HepG2 (cell line): ENCODE measurements around the gene NCKAP1. TPM values are rescaled to one million over a fixed set of nuclear protein-coding genes. Genes with fewer than 3 reads are reported as not detected.

ENCODE experiments used
- BCLAF1 ChIP-seq: fragments of 450-650 bp; IDR thresholded peaks from 2 replicates; pipeline ENCODE4 v1.6.1; 2017; ENCODE audit warnings: mild to moderate bottlenecking
- CHCHD3 ChIP-seq: sonication (generic); formaldehyde crosslinking; IDR thresholded peaks from 2 replicates; pipeline ENCODE4 v1.8.0; 2022; ENCODE audit warnings: mild to moderate bottlenecking, missing genetic modification reagents, moderate library complexity
- HNRNPLL ChIP-seq: fragments of 200-400 bp; formaldehyde crosslinking; IDR thresholded peaks from 2 replicates; pipeline ENCODE4 v1.6.1; 2017; ENCODE audit warnings: mild to moderate bottlenecking, low read depth, low read length; ENCODE audit not compliant: poor library complexity, severe bottlenecking
- RFX5 ChIP-seq: IDR thresholded peaks from 2 replicates; pipeline ENCODE4 v1.6.1; 2011; ENCODE audit warnings: low read depth, low read length, improper control_type of control experiment
- SMYD3 ChIP-seq: sonication (generic); formaldehyde crosslinking; IDR thresholded peaks from 2 replicates; pipeline ENCODE4 v1.8.1; 2023; ENCODE audit warnings: mild to moderate bottlenecking, missing genetic modification reagents
- STAG1 ChIP-seq: sonication (generic); formaldehyde crosslinking; IDR thresholded peaks from 2 replicates; pipeline ENCODE4 v1.4.0; 2020; ENCODE audit warnings: missing genetic modification reagents
- ZNF142 ChIP-seq: sonication (generic); formaldehyde crosslinking; IDR thresholded peaks from 2 replicates; pipeline ENCODE4 v1.4.0; 2020; ENCODE audit warnings: missing genetic modification reagents
- ZNF292 ChIP-seq: sonication (generic); formaldehyde crosslinking; IDR thresholded peaks from 2 replicates; pipeline ENCODE4 v1.8.1; 2022; ENCODE audit warnings: mild to moderate bottlenecking, low read depth, missing genetic modification reagents, borderline replicate concordance
- ZNF33B ChIP-seq: sonication (generic); formaldehyde crosslinking; IDR thresholded peaks from 2 replicates; pipeline ENCODE4 v1.5.1; 2020; ENCODE audit warnings: mild to moderate bottlenecking, missing genetic modification reagents
- ZNF782 ChIP-seq: sonication (generic); formaldehyde crosslinking; IDR thresholded peaks from 2 replicates; pipeline ENCODE4 v1.4.0; 2020; ENCODE audit warnings: missing genetic modification reagents, mild to moderate bottlenecking, borderline replicate concordance
- ZNF816 ChIP-seq: sonication (generic); formaldehyde crosslinking; IDR thresholded peaks from 2 replicates; pipeline ENCODE4 v1.8.0; 2022; ENCODE audit warnings: missing genetic modification reagents, mild to moderate bottlenecking, borderline replicate concordance
- ZNF839 ChIP-seq: sonication (generic); formaldehyde crosslinking; IDR thresholded peaks from 2 replicates; pipeline ENCODE4 v1.4.0; 2020; ENCODE audit warnings: missing genetic modification reagents, mild to moderate bottlenecking, borderline replicate concordance
- polyA plus RNA-seq, 8 experiments: library from polyadenylated mRNA; depleted of rRNA in 3 of 8; stranded (reverse) in 7 of 8; unstranded in 1 of 8; fragments of >200 nt; fragmentation: Illumina TruSeq in 4 of 8; extraction: Trizol in 4 of 8; gene quantifications; 2 replicates each; pipeline versions ENCODE4 v1.2.1 to v1.2.3, GENCODE V29; 2011 to 2016; ENCODE audit warnings: low read depth in 4 of 8, missing spikeins in 1 of 8, mixed read lengths in 1 of 8; ENCODE audit not compliant: insufficient read depth in 1 of 8
- total RNA-seq, 5 experiments: library from RNA; depleted of rRNA; stranded (reverse); fragments of >200 nt; fragmentation: Illumina TruSeq; extraction: Trizol; gene quantifications; 2 replicates each; pipeline ENCODE4 v1.2.3, GENCODE V29; 2016; ENCODE audit warnings: low read depth in 1 of 5
- TF ChIP-seq, protein P1 (sequence below): sonication (generic); formaldehyde crosslinking; conservative IDR thresholded peaks from 2 replicates; pipeline ENCODE4 v1.5.0; 2020; ENCODE audit warnings: missing genetic modification reagents
- TF ChIP-seq, protein P2 (sequence below): sonication (generic); formaldehyde crosslinking; IDR thresholded peaks from 2 replicates; pipeline ENCODE4 v1.8.0; 2022; ENCODE audit warnings: mild to moderate bottlenecking, missing genetic modification reagents; ENCODE audit not compliant: insufficient replicate concordance
- TF ChIP-seq, protein P3 (sequence below): sonication (generic); formaldehyde crosslinking; IDR thresholded peaks from 2 replicates; pipeline ENCODE4 v1.5.0; 2020; ENCODE audit warnings: mild to moderate bottlenecking, missing genetic modification reagents

Gene NCKAP1
- total and polyA plus RNA-seq, 2 of the 13 experiments (the other 11 are each of a cell fraction or from before 2014, with no cell fraction given) = 72.1 to 96.3 TPM

GRCh38 chr2:182866095-182866460 is 172.2 kb downstream of the NCKAP1 start (continued):
- TF ChIP-seq BCLAF1 (no peak), RFX5 (no peak), CHCHD3 (CRISPR knock-in tag) (0 out of 2 replicates have a peak, but pooled peaks have one; percentile 26), ZNF816 (CRISPR knock-in tag) (no peak), SMYD3 (CRISPR knock-in tag) (no peak), ZNF292 (CRISPR knock-in tag) (no peak), ZNF782 (no peak), HNRNPLL (no peak), ZNF33B (CRISPR knock-in tag) (no peak), ZNF839 (no peak), STAG1 (CRISPR knock-in tag) (no peak), ZNF142 (no peak)
- TF ChIP-seq, protein P1, sequence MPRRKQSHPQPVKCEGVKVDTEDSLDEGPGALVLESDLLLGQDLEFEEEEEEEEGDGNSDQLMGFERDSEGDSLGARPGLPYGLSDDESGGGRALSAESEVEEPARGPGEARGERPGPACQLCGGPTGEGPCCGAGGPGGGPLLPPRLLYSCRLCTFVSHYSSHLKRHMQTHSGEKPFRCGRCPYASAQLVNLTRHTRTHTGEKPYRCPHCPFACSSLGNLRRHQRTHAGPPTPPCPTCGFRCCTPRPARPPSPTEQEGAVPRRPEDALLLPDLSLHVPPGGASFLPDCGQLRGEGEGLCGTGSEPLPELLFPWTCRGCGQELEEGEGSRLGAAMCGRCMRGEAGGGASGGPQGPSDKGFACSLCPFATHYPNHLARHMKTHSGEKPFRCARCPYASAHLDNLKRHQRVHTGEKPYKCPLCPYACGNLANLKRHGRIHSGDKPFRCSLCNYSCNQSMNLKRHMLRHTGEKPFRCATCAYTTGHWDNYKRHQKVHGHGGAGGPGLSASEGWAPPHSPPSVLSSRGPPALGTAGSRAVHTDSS (CRISPR knock-in tag) = no peak
- TF ChIP-seq, protein P2, sequence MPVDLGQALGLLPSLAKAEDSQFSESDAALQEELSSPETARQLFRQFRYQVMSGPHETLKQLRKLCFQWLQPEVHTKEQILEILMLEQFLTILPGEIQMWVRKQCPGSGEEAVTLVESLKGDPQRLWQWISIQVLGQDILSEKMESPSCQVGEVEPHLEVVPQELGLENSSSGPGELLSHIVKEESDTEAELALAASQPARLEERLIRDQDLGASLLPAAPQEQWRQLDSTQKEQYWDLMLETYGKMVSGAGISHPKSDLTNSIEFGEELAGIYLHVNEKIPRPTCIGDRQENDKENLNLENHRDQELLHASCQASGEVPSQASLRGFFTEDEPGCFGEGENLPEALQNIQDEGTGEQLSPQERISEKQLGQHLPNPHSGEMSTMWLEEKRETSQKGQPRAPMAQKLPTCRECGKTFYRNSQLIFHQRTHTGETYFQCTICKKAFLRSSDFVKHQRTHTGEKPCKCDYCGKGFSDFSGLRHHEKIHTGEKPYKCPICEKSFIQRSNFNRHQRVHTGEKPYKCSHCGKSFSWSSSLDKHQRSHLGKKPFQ (CRISPR knock-in tag) = no peak
- TF ChIP-seq, protein P3, sequence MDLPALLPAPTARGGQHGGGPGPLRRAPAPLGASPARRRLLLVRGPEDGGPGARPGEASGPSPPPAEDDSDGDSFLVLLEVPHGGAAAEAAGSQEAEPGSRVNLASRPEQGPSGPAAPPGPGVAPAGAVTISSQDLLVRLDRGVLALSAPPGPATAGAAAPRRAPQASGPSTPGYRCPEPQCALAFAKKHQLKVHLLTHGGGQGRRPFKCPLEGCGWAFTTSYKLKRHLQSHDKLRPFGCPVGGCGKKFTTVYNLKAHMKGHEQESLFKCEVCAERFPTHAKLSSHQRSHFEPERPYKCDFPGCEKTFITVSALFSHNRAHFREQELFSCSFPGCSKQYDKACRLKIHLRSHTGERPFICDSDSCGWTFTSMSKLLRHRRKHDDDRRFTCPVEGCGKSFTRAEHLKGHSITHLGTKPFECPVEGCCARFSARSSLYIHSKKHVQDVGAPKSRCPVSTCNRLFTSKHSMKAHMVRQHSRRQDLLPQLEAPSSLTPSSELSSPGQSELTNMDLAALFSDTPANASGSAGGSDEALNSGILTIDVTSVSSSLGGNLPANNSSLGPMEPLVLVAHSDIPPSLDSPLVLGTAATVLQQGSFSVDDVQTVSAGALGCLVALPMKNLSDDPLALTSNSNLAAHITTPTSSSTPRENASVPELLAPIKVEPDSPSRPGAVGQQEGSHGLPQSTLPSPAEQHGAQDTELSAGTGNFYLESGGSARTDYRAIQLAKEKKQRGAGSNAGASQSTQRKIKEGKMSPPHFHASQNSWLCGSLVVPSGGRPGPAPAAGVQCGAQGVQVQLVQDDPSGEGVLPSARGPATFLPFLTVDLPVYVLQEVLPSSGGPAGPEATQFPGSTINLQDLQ (CRISPR knock-in tag) = 0 out of 2 replicates have a peak, but pooled peaks have one; percentile 38
